ENCODE results near the gene RNPEP.
"Not testable (repeated sequence)": the region's sequence is repeated elsewhere in the genome, so short reads cannot be mapped to it uniquely, and the experiment has no call there.

RNPEP gene

GRCh38 chr1:202011994-202012393 is 29.5 kb downstream of the RNPEP start:
- no peak for DNase-seq

GRCh38 chr1:202012544-202013478 is 30.4 kb downstream of the RNPEP start:
- DNase-seq = no peak

GRCh38 chr1:202013603-202014002 is 31.2 kb downstream of the RNPEP start:
- no peak for DNase-seq

- DNase-seq = no peak
Measured at GRCh38 chr1:202014060-202014459, 31.6 kb downstream of the RNPEP start.

GRCh38 chr1:202014915-202015661 is 32.6 kb downstream of the RNPEP start:
- no peak for DNase-seq

- no peak for DNase-seq
Measured at GRCh38 chr1:202015662-202015937, 33.2 kb downstream of the RNPEP start.

- DNase-seq = no peak
Measured at GRCh38 chr1:202016022-202016810, 33.8 kb downstream of the RNPEP start.

- DNase-seq = no peak
Measured at GRCh38 chr1:202016811-202017748, 34.6 kb downstream of the RNPEP start.

GRCh38 chr1:202017749-202018467 is 35.5 kb downstream of the RNPEP start:
- no peak for DNase-seq

GRCh38 chr1:202018468-202019234 is 36.2 kb downstream of the RNPEP start:
- no peak for DNase-seq

- DNase-seq = not testable (repeated sequence)
Measured at GRCh38 chr1:202019235-202019558, 36.7 kb downstream of the RNPEP start.

GRCh38 chr1:202023001-202023433 is 40.6 kb downstream of the RNPEP start:
- no peak for DNase-seq

GRCh38 chr1:202029171-202029665 is 46.8 kb downstream of the RNPEP start:
- DNase-seq = no peak

- no peak for DNase-seq
Measured at GRCh38 chr1:202029727-202030126, 47.3 kb downstream of the RNPEP start.

- DNase-seq = no peak
Measured at GRCh38 chr1:202031796-202032195, 49.3 kb downstream of the RNPEP start.

GRCh38 chr1:202034149-202034682 is 51.8 kb downstream of the RNPEP start:
- DNase-seq = no peak

GRCh38 chr1:202034683-202035462 is 52.4 kb downstream of the RNPEP start:
- DNase-seq = no peak

- DNase-seq = no peak
Measured at GRCh38 chr1:202036595-202037387, 54.3 kb downstream of the RNPEP start.
